ENCODE results near the gene ZNF366. TPM values are rescaled to one million over a fixed set of nuclear protein-coding genes. Genes with fewer than 3 reads are reported as not detected.

The ZNF366 gene
- total and polyA plus RNA-seq, 2 experiments from 2014 or later: not detected

- no peaks in the 10 kb centered on the region for H3K27me3 ChIP-seq
- peaks cover 4% of the 10 kb centered on the region for H3K4me1 ChIP-seq (ENCODE audit: low read depth)
- H3K27ac ChIP-seq: no peak overlapping the region
- peak in 1 of 2 donors; percentile 67 for DNase-seq (ENCODE audit: low read depth in 1 of 2, low spot score in 1 of 2)
- H3K9me3 ChIP-seq (ENCODE audit: low read depth): no peaks in the 10 kb centered on the region
- no peak overlapping the region for H3K4me3 ChIP-seq
- peak; percentile 3 for TF ChIP-seq CTCF (IDR thresholded peaks at IDR 0.05; ENCODE audit: low read depth, low read length)
- H3K36me3 ChIP-seq: no peaks in the 10 kb centered on the region
Observed at GRCh38 chr5:72459089-72459661, 48.0 kb downstream of the ZNF366 start.

GRCh38 chr5:72458407-72458806, 48.8 kb downstream of the ZNF366 start:
- no peak for TF ChIP-seq CTCF (IDR thresholded peaks at IDR 0.05; ENCODE audit: low read depth, low read length)
- no peaks in the 10 kb centered on the region for H3K9me3 ChIP-seq (ENCODE audit: low read depth)

DNA sequence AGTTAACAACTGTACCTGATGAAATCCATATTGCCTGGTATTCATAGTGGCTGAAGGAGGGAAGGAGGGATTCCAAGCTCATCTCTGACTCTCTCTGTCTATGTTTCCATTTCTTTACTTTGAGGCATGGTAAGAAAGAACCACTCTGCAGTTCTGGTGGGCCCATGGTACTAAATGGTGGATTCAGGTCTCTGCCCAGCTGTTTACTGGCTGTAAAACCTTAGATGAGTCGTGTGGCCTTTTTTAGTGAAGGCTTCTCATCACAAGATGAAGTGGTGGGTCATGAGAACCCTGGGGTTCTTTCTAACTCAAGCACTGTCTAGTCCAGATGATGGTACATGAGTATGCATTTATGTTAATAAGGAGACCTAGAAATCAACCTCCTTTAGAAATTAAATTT, 49.7 kb downstream of the ZNF366 start:
- no peak for TF ChIP-seq CTCF (IDR thresholded peaks at IDR 0.05; ENCODE audit: low read depth, low read length)
- Histone ChIP-seq H3K27me3 (no peaks in the 10 kb centered on the region), H3K27ac (no peak overlapping the region), H3K4me1 (ENCODE audit: low read depth) (peaks cover 4% of the 10 kb centered on the region), H3K9me3 (ENCODE audit: low read depth) (no peaks in the 10 kb centered on the region), H3K36me3 (no peaks in the 10 kb centered on the region), H3K4me3 (no peak overlapping the region)
- DNase-seq (ENCODE audit: low read depth in 1 of 2, low spot score in 1 of 2): no peak

More at GRCh38 chr5:72458407-72458806, 48.8 kb downstream of the ZNF366 start:
- Histone ChIP-seq H3K27me3 (no peaks in the 10 kb centered on the region), H3K4me3 (no peak overlapping the region), H3K36me3 (no peaks in the 10 kb centered on the region), H3K27ac (no peak overlapping the region), H3K4me1 (ENCODE audit: low read depth) (peaks cover 4% of the 10 kb centered on the region)
- DNase-seq (ENCODE audit: low read depth in 1 of 2, low spot score in 1 of 2): no peak

DNA sequence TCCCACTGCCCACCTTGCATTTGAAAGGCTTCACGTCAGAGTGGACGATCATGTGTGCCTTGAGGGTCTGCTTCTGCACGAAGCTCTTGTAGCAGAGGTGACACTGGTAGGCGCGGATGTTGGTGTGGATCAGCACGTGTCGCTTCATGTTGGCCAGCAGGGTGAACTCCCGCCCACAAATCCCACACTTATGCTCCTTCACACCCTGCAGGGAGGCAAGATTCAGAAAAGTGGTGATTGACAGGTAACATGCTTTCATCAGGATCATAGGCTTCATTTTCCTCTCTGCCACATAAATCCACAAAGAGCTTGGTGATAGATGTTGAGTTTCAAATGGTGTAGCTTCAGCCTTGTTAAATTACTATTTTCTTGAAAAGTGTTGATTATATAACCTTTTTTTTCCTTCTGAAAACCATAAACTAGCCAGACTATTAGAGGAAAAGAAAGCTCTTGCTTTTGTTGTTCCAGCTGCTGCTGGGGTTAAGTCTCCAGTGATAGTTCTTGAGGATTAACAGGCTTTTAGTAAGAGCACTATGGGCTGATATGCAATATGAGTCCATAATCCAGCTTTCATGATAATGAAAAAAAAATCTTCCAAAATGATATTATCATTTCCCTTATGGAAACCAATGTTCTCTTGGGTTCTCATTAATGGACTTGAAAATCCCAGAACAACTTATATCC, 50.7 kb downstream of the ZNF366 start:
- no peak for TF ChIP-seq CTCF (IDR thresholded peaks at IDR 0.05; ENCODE audit: low read depth, low read length)
- Histone ChIP-seq H3K4me1 (ENCODE audit: low read depth) (peaks cover 4% of the 10 kb centered on the region), H3K36me3 (no peaks in the 10 kb centered on the region), H3K9me3 (ENCODE audit: low read depth) (no peaks in the 10 kb centered on the region), H3K4me3 (no peak overlapping the region), H3K27me3 (no peaks in the 10 kb centered on the region), H3K27ac (no peak overlapping the region)
- DNase-seq (ENCODE audit: low read depth in 1 of 2, low spot score in 1 of 2): no peak

GRCh38 chr5:72455476-72455875, 51.7 kb downstream of the ZNF366 start:
- Histone ChIP-seq H3K9me3 (ENCODE audit: low read depth) (no peaks in the 10 kb centered on the region), H3K27ac (no peak overlapping the region), H3K36me3 (no peaks in the 10 kb centered on the region), H3K27me3 (no peaks in the 10 kb centered on the region), H3K4me3 (no peak overlapping the region), H3K4me1 (ENCODE audit: low read depth) (peaks cover 4% of the 10 kb centered on the region)
- no peak for TF ChIP-seq CTCF (IDR thresholded peaks at IDR 0.05; ENCODE audit: low read depth, low read length)
- peak in 1 of 2 donors; percentile 15 for DNase-seq (ENCODE audit: low read depth in 1 of 2, low spot score in 1 of 2)
